ENCODE data around the gene CYB5RL. TPM values are rescaled to one million over a fixed set of nuclear protein-coding genes. Genes with fewer than 3 reads are reported as not detected.
A peak's percentile ranks its signal among the peaks of the same experiment; 100 is the strongest.

The CYB5RL gene
- total RNA-seq, 1 donor from 2014 or later, result 3.9 TPM

GRCh38 chr1:54172614-54173599 lies 26.9 kb downstream of the CYB5RL start:
- Mint-ChIP-seq H3K27ac (ENCODE audit: unreplicated experiment) (peak overlapping the region; percentile 72), H3K4me1 (ENCODE audit: low read depth, unreplicated experiment) (peaks cover 4% of the 10 kb centered on the region), H3K9me3 (ENCODE audit: unreplicated experiment) (no peaks in the 10 kb centered on the region), H3K27me3 (ENCODE audit: low read depth, unreplicated experiment) (peaks cover 5% of the 10 kb centered on the region), H3K4me3 (ENCODE audit: unreplicated experiment) (no peak overlapping the region), H3K36me3 (ENCODE audit: low read depth, unreplicated experiment) (no peaks in the 10 kb centered on the region)
- H3K79me2 ChIP-seq (ENCODE audit: insufficient read depth, low read length), result no peaks in the 10 kb centered on the region
- no peak for DNase-seq (ENCODE audit: low read depth)
- H3K27ac ChIP-seq (ENCODE audit: low read depth, low read length), result no peak overlapping the region
- H3K27me3 ChIP-seq (ENCODE audit: insufficient read depth, low read length), result no peaks in the 10 kb centered on the region
- H3K9me3 ChIP-seq (ENCODE audit: insufficient read depth, low read depth, low read length), result no peaks in the 10 kb centered on the region
- no peaks in the 10 kb centered on the region for H3K36me3 ChIP-seq (ENCODE audit: insufficient read depth, low read length)
- no peaks in the 10 kb centered on the region for H4K20me1 ChIP-seq (ENCODE audit: insufficient read depth, low read length)
- no peak for FAIRE-seq
- no peak for TF ChIP-seq EZH2 (IDR thresholded peaks at IDR 0.05; ENCODE audit: insufficient read depth, low read length)
- TF ChIP-seq, protein P1, sequence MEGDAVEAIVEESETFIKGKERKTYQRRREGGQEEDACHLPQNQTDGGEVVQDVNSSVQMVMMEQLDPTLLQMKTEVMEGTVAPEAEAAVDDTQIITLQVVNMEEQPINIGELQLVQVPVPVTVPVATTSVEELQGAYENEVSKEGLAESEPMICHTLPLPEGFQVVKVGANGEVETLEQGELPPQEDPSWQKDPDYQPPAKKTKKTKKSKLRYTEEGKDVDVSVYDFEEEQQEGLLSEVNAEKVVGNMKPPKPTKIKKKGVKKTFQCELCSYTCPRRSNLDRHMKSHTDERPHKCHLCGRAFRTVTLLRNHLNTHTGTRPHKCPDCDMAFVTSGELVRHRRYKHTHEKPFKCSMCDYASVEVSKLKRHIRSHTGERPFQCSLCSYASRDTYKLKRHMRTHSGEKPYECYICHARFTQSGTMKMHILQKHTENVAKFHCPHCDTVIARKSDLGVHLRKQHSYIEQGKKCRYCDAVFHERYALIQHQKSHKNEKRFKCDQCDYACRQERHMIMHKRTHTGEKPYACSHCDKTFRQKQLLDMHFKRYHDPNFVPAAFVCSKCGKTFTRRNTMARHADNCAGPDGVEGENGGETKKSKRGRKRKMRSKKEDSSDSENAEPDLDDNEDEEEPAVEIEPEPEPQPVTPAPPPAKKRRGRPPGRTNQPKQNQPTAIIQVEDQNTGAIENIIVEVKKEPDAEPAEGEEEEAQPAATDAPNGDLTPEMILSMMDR (IDR thresholded peaks at IDR 0.05; ENCODE audit: insufficient read depth, low read depth, low read length), result no peak
- H3K4me1 ChIP-seq (ENCODE audit: insufficient read depth, low read length), result no peaks in the 10 kb centered on the region
- no peak overlapping the region for H3K4me2 ChIP-seq (ENCODE audit: low read length)
- H3K4me3 ChIP-seq (ENCODE audit: insufficient read depth, low read depth, low read length), result no peak overlapping the region
- no peak overlapping the region for H2AFZ ChIP-seq (ENCODE audit: low read depth, low read length)
- no peak overlapping the region for H3K9ac ChIP-seq (ENCODE audit: low read length)

GRCh38 chr1:54171606-54172005 lies 28.2 kb downstream of the CYB5RL start:
- Histone ChIP-seq H3K79me2 (ENCODE audit: insufficient read depth, low read length) (no peaks in the 10 kb centered on the region), H3K9ac (ENCODE audit: low read length) (no peak overlapping the region), H3K9me3 (ENCODE audit: insufficient read depth, low read depth, low read length) (no peaks in the 10 kb centered on the region), H2AFZ (ENCODE audit: low read depth, low read length) (no peak overlapping the region), H3K27ac (ENCODE audit: low read depth, low read length) (no peak overlapping the region), H3K4me1 (ENCODE audit: insufficient read depth, low read length) (peaks cover 2% of the 10 kb centered on the region), H3K4me2 (ENCODE audit: low read length) (no peak overlapping the region), H3K27me3 (ENCODE audit: insufficient read depth, low read length) (no peaks in the 10 kb centered on the region), H3K36me3 (ENCODE audit: insufficient read depth, low read length) (no peaks in the 10 kb centered on the region), H4K20me1 (ENCODE audit: insufficient read depth, low read length) (no peaks in the 10 kb centered on the region), H3K4me3 (ENCODE audit: insufficient read depth, low read depth, low read length) (no peak overlapping the region)
- Mint-ChIP-seq H3K9me3 (ENCODE audit: unreplicated experiment) (no peaks in the 10 kb centered on the region), H3K4me1 (ENCODE audit: low read depth, unreplicated experiment) (peaks cover 10% of the 10 kb centered on the region), H3K36me3 (ENCODE audit: low read depth, unreplicated experiment) (no peaks in the 10 kb centered on the region), H3K4me3 (ENCODE audit: unreplicated experiment) (no peak overlapping the region), H3K27me3 (ENCODE audit: low read depth, unreplicated experiment) (no peaks in the 10 kb centered on the region), H3K27ac (ENCODE audit: unreplicated experiment) (no peak overlapping the region)
- no peak for FAIRE-seq
- DNase-seq (ENCODE audit: low read depth), result no peak
- no peak for TF ChIP-seq EZH2 (IDR thresholded peaks at IDR 0.05; ENCODE audit: insufficient read depth, low read length)
- TF ChIP-seq, protein P1 (IDR thresholded peaks at IDR 0.05; ENCODE audit: insufficient read depth, low read depth, low read length), result no peak

GRCh38 chr1:54171016-54171415 lies 28.8 kb downstream of the CYB5RL start:
- Histone ChIP-seq H3K9me3 (ENCODE audit: insufficient read depth, low read depth, low read length) (no peaks in the 10 kb centered on the region), H3K79me2 (ENCODE audit: insufficient read depth, low read length) (no peaks in the 10 kb centered on the region), H3K9ac (ENCODE audit: low read length) (no peak overlapping the region), H3K27ac (ENCODE audit: low read depth, low read length) (no peak overlapping the region), H3K36me3 (ENCODE audit: insufficient read depth, low read length) (no peaks in the 10 kb centered on the region), H3K4me1 (ENCODE audit: insufficient read depth, low read length) (peaks cover 2% of the 10 kb centered on the region), H3K27me3 (ENCODE audit: insufficient read depth, low read length) (no peaks in the 10 kb centered on the region), H3K4me3 (ENCODE audit: insufficient read depth, low read depth, low read length) (no peak overlapping the region), H4K20me1 (ENCODE audit: insufficient read depth, low read length) (no peaks in the 10 kb centered on the region), H2AFZ (ENCODE audit: low read depth, low read length) (no peak overlapping the region), H3K4me2 (ENCODE audit: low read length) (no peak overlapping the region)
- Mint-ChIP-seq H3K4me1 (ENCODE audit: low read depth, unreplicated experiment) (peaks cover 10% of the 10 kb centered on the region), H3K4me3 (ENCODE audit: unreplicated experiment) (no peak overlapping the region), H3K27ac (ENCODE audit: unreplicated experiment) (no peak overlapping the region), H3K36me3 (ENCODE audit: low read depth, unreplicated experiment) (no peaks in the 10 kb centered on the region), H3K27me3 (ENCODE audit: low read depth, unreplicated experiment) (no peaks in the 10 kb centered on the region), H3K9me3 (ENCODE audit: unreplicated experiment) (no peaks in the 10 kb centered on the region)
- FAIRE-seq, result no peak
- TF ChIP-seq, protein P1 (IDR thresholded peaks at IDR 0.05; ENCODE audit: insufficient read depth, low read depth, low read length), result no peak
- TF ChIP-seq EZH2 (IDR thresholded peaks at IDR 0.05; ENCODE audit: insufficient read depth, low read length), result no peak
- DNase-seq (ENCODE audit: low read depth), result no peak

Measured in astrocyte (in vitro differentiated cells and primary cell).